Duodenal mucosa (tissue), 2 donors: ENCODE measurements around the gene SLC49A3.
"Not testable (repeated sequence)": the region's sequence is repeated elsewhere in the genome, so short reads cannot be mapped to it uniquely, and the experiment has no call there.

Experiments used
- H3K27ac ChIP-seq: one replicate; pipeline ENCODE4 v1.7.0; 2013; ENCODE audit warnings: low read depth, low read length
- H3K27me3 ChIP-seq, 2 donors: one replicate each; pipeline ENCODE4 v1.7.0; 2013; ENCODE audit warnings: low read length in 2 of 2, control low read depth in 1 of 2; ENCODE audit not compliant: insufficient read depth in 2 of 2, control insufficient read depth in 1 of 2
- H3K36me3 ChIP-seq, 2 donors: one replicate each; pipeline ENCODE4 v1.7.0; 2013; ENCODE audit warnings: low read length in 2 of 2, control low read depth in 1 of 2; ENCODE audit not compliant: insufficient read depth in 2 of 2, control insufficient read depth in 1 of 2
- H3K4me1 ChIP-seq, 2 donors: one replicate each; pipeline ENCODE4 v1.7.0; 2013; ENCODE audit warnings: low read length in 2 of 2, control low read depth in 1 of 2; ENCODE audit not compliant: insufficient read depth in 2 of 2, control insufficient read depth in 1 of 2
- H3K4me3 ChIP-seq, 2 donors: one replicate each; pipeline ENCODE4 v1.7.0; 2013; ENCODE audit warnings: low read length in 2 of 2, low read depth in 1 of 2
- H3K9ac ChIP-seq, 2 donors: one replicate each; pipeline ENCODE4 v1.7.0; 2013; ENCODE audit warnings: low read length in 2 of 2, low read depth in 1 of 2
- H3K9me3 ChIP-seq, 2 donors: one replicate each; pipeline ENCODE4 v1.7.0; 2013; ENCODE audit warnings: low read length in 2 of 2, control low read depth in 1 of 2; ENCODE audit not compliant: control insufficient read depth in 1 of 2

Gene SLC49A3

GRCh38 chr4:646460-646859, 42.5 kb downstream of the SLC49A3 start:
- H3K4me3 ChIP-seq = no peak overlapping the region
- peaks cover 11 to 19% of the 10 kb centered on the region in 2 donors for H3K27me3 ChIP-seq
- H3K27ac ChIP-seq = no peak overlapping the region
- no peaks in the 10 kb centered on the region for H3K4me1 ChIP-seq
- H3K36me3 ChIP-seq = no peaks in the 10 kb centered on the region
- no peak overlapping the region for H3K9ac ChIP-seq
- no peaks in the 10 kb centered on the region for H3K9me3 ChIP-seq

DNA sequence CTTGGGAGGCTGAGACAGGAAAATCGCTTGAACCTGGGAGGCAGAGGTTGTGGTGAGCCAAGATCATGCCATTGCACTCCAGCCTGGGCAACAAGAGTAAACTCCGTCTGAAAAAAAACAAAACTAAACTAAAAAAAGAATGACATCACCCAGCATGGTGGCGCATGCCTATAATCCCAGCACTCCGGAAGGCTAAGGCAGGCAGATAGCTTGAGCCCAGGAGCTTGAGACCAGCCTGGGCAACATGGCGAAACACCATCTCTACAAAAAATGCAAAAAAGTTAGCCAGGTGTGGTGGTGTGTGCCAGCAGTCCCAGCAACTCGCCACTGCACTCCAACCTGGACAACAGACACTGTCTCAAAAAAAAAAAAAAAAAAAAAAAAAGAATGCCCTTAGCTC, 46.6 kb downstream of the SLC49A3 start:
- not testable (repeated sequence) for H3K4me1 ChIP-seq, H3K4me3 ChIP-seq, H3K36me3 ChIP-seq, H3K27me3 ChIP-seq, H3K9ac ChIP-seq, H3K27ac ChIP-seq, H3K9me3 ChIP-seq

DNA sequence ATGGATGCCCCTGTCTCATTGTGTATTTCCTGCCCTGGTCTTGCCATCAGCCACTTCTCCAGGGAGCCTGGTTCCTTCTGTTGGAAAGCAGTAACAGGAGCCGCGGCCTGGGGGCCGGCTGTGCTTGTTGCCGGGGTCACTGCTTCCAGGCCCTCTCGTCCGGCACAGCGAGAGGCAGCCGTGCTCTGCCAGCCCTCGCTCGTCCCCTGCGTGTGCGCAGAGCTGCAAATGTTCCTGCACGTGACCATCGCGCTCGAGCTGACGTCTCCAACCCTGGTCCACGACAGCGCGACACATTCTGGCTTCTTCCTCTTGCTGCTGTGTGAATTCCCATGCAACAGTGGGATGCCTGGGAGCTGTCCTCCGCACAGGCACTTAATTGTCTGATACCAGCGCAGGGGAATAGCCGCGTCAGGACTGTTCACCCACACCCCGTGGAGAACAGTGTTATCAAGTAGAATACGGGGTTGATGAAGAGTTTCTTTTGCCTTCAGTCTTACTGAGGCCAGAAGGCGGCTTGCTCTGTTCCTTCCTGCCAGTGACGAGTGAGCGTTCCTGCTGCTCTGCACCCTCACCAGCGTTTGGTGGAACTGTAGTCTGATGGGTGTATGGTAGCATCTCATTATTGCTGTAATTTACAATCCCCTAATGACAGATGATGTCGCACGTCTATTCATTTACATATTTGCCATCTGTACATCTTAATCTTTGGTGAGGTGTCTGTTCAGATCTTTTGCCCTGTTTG, 51.2 kb downstream of the SLC49A3 start:
- H3K9me3 ChIP-seq = no peaks in the 10 kb centered on the region
- H3K4me3 ChIP-seq = no peak overlapping the region
- H3K27ac ChIP-seq = no peak overlapping the region
- no peaks in the 10 kb centered on the region for H3K36me3 ChIP-seq
- no peaks in the 10 kb centered on the region for H3K4me1 ChIP-seq
- no peak overlapping the region for H3K9ac ChIP-seq
- H3K27me3 ChIP-seq = no peaks in the 10 kb centered on the region

GRCh38 chr4:636628-637159, 52.3 kb downstream of the SLC49A3 start:
- Histone ChIP-seq H3K9ac (no peak overlapping the region), H3K27ac (no peak overlapping the region), H3K27me3 (no peaks in the 10 kb centered on the region), H3K36me3 (no peaks in the 10 kb centered on the region), H3K9me3 (peaks cover 3 to 7% of the 10 kb centered on the region in 2 donors), H3K4me1 (no peaks in the 10 kb centered on the region), H3K4me3 (no peak overlapping the region)

- peaks cover 3 to 8% of the 10 kb centered on the region in 2 donors for H3K9me3 ChIP-seq
- no peaks in the 10 kb centered on the region for H3K27me3 ChIP-seq
- H3K27ac ChIP-seq = no peak overlapping the region
- no peaks in the 10 kb centered on the region for H3K4me1 ChIP-seq
- H3K4me3 ChIP-seq = no peak overlapping the region
- no peak overlapping the region for H3K9ac ChIP-seq
- no peaks in the 10 kb centered on the region for H3K36me3 ChIP-seq
Observed at GRCh38 chr4:635851-636627, 52.9 kb downstream of the SLC49A3 start.

- not testable (repeated sequence) for H3K27me3 ChIP-seq, H3K9ac ChIP-seq, H3K9me3 ChIP-seq, H3K36me3 ChIP-seq, H3K4me1 ChIP-seq, H3K4me3 ChIP-seq, H3K27ac ChIP-seq
Observed at GRCh38 chr4:635066-635835, 53.7 kb downstream of the SLC49A3 start.

DNA sequence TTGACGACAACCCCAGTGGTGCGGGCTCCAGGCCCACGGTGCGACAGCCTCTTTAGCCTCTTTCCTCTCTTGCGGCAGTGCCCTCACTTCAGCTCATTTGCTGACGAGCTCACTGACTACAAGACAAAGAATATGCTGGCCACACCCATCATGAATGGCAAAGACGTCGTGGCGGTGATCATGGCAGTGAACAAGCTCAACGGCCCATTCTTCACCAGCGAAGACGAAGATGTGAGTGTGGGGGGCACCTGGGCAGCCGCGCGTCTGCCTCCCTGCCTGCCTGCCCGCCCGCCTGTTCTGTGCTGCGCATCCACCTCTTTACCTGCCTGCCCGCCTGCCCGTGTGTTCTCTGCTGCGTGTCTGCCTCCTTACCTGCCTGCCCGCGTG, 54.4 kb downstream of the SLC49A3 start:
- Histone ChIP-seq H3K27me3 (no peaks in the 10 kb centered on the region), H3K4me1 (no peaks in the 10 kb centered on the region)

GRCh38 chr4:633976-634598, 54.9 kb downstream of the SLC49A3 start:
- Histone ChIP-seq H3K4me3 (no peak overlapping the region), H3K4me1 (no peaks in the 10 kb centered on the region), H3K36me3 (no peaks in the 10 kb centered on the region), H3K27ac (no peak overlapping the region), H3K9ac (no peak overlapping the region), H3K27me3 (no peaks in the 10 kb centered on the region), H3K9me3 (peaks cover 3 to 8% of the 10 kb centered on the region in 2 donors)

More for the DNA sequence above, 54.4 kb downstream of the SLC49A3 start:
- Histone ChIP-seq H3K9ac (no peak overlapping the region), H3K4me3 (no peak overlapping the region), H3K27ac (no peak overlapping the region), H3K9me3 (peaks cover 3 to 8% of the 10 kb centered on the region in 2 donors), H3K36me3 (no peaks in the 10 kb centered on the region)

DNA sequence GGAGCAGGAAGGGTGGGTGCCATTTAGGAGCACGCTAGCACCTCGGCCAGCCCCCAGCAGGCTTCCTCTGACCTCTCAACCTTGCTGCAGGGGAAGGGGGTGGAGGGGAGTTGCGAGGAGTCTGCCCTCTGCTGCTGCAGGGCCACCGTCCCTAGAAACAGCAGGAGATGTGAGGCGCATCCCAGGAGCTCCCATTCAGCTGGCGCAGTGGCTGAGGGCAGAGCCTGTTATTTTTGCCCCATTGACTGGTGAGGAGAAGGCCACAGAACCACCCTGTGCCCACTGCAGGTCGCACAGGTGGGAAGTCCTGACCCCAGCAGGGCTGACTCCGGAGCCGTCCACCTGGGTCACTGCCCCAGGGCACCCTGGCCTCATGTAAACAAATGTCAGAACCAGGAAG, 55.5 kb downstream of the SLC49A3 start:
- no peak overlapping the region for H3K4me3 ChIP-seq
- H3K9ac ChIP-seq = no peak overlapping the region
- H3K27ac ChIP-seq = no peak overlapping the region
- H3K9me3 ChIP-seq = peaks cover 3 to 8% of the 10 kb centered on the region in 2 donors
- no peaks in the 10 kb centered on the region for H3K36me3 ChIP-seq
- no peaks in the 10 kb centered on the region for H3K4me1 ChIP-seq
- no peaks in the 10 kb centered on the region for H3K27me3 ChIP-seq
